ENCODE results near the gene HAO1.

- no peak for TF ChIP-seq CTCF (IDR thresholded peaks at IDR 0.05)
- no peak for TF ChIP-seq EZH2 (IDR thresholded peaks at IDR 0.05)
Measured at GRCh38 chr20:7943891-7944290, 3.6 kb upstream of the HAO1 start.
